HPDE6-E6E7 (cell line): ENCODE measurements around the gene RTRAF.

Source experiments
- DNase-seq: peaks from one replicate; pipeline ENCODE4 v3.0.0; 2011; ENCODE audit warnings: missing footprints; ENCODE audit errors: extremely low spot score

The RTRAF gene

GRCh38 chr14:52049721-52050588, 60.6 kb downstream of the RTRAF start:
- DNase-seq: no peak

- no peak for DNase-seq
These were observed 61.9 kb downstream of the RTRAF start for GRCh38 chr14:52051251-52051650.

- no peak for DNase-seq
These were observed 62.5 kb downstream of the RTRAF start for GRCh38 chr14:52051871-52052270.

- DNase-seq: no peak
These were observed 63.1 kb downstream of the RTRAF start for GRCh38 chr14:52052288-52052943.

- no peak for DNase-seq
These were observed 63.7 kb downstream of the RTRAF start for GRCh38 chr14:52053044-52053443.

- DNase-seq: no peak
These were observed 65.3 kb downstream of the RTRAF start for GRCh38 chr14:52054678-52055077.

GRCh38 chr14:52055167-52055566, 65.8 kb downstream of the RTRAF start:
- no peak for DNase-seq

- no peak for DNase-seq
These were observed 69.0 kb downstream of the RTRAF start for GRCh38 chr14:52058341-52058740.

- no peak for DNase-seq
These were observed 70.3 kb downstream of the RTRAF start for GRCh38 chr14:52059649-52060048.

GRCh38 chr14:52060080-52060479, 70.7 kb downstream of the RTRAF start:
- DNase-seq: no peak
